HG02798 (cell line): ENCODE measurements around the gene DRD2.
"Not testable (repeated sequence)": the region's sequence is repeated elsewhere in the genome, so short reads cannot be mapped to it uniquely, and the experiment has no call there.

ENCODE experiments used
- ATAC-seq: cut with Tn5 transposase; IDR thresholded peaks from one replicate; pipeline ENCODE4 v1.9.1; 2021; ENCODE audit warnings: mild to moderate bottlenecking; ENCODE audit not compliant: unreplicated experiment, poor library complexity

Gene DRD2

DNA sequence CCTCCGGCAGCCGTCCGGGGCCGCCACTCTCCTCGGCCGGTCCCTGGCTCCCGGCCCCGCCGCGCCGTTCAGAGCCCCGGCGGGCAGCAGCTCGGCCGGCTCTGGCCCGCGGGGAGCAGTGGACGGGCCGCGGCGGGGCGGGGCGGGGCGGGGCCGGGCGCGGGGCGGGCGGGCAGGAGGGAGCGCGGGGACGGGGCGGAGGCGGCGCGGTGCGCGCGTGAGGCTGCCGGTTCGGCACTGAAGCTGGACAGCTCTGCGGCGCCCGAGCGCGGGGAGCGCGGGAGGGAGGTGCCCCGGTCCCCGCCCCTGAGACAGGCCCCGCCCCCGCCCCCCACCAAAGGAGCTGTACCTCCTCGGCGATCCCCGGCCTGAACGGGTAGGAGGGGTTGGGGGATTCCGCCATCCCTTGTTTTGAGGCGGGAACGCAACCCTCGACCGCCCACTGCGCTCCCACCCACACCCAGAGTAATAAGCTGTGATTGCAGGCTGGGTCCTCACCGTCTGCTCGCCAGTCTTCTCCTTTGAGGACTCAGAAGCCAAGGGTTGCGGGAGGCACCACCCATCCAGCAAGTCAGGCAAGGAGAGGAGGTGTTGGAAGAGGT is at the start of gene DRD2:
TSS of gene DRD2 (minus strand) at position 239 of the 602 bp plus-strand sequence. CDS start 50,747 bp downstream, outside the sequence.
- ATAC-seq = no peak

GRCh38 chr11:113523906-113524305 is 48.7 kb upstream of the DRD2 start:
- not testable (repeated sequence) for ATAC-seq

DNA sequence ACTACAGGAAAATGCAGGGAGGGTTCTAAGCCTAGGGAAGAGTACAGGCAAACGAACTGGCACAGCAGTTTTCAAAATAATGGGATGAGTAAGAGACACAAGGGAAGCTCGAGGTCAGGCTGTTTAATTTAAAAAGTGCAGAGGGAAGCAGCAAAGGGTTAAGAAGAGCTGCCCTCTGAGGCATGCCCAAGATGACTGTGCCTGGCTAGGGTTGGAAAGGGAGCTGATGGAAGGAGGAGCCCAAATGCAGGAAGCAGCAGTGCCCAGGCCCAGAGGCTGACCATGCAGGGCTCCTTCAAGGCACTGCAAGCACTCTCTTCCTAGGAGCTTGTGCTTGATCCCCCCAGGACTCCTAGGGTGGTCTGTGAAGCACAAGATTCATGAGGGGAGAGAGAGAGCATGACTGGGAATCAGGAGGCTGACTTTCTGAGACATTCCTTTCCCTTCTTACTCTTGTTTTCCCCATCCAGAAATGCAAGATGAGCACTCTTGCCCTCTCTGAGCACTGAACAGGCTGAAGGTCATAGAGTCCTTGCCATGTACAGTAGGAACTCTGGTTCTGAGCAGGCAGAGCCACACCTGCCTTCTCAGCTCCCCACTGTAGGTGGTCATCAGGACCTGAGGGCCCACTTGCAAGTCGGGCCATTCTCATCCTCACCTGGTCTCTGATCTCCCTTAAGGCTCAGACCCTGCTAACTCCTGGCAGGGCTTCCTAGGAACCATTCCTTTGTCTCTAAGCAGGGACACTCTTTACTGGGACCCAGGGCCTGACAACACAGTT is 46.7 kb upstream of the DRD2 start:
- ATAC-seq = no peak

DNA sequence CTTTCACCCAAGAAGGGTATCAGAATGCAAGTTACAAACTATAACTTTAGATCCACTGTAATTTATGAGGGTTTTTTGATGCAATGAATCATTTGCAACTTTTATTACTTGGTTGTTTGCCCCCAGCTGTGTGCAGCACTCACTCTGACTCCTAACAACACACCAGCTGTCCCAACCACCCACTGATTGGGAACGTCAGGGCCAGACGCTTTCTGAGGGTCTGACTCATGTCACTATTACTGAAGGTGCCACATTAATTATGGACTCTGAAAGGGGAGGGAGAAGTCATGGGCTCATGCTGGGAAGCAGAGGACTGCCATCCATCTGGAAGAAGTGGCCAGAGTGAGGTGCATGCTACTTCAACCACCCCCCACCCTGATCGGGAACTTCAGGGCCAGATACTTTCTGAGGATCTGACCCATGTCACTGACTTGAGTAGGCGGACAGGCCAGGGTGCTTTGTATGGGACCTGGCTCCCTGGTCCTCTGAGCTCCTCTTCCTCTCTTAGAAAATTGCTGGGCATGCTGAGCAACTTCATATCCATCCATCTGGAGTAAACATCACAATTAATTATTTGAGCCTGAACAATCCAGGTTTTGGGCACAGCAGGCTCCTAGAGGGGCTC is 44.9 kb upstream of the DRD2 start:
- no peak for ATAC-seq

- no peak for ATAC-seq
Measured at GRCh38 chr11:113518716-113519495, 43.7 kb upstream of the DRD2 start.

DNA sequence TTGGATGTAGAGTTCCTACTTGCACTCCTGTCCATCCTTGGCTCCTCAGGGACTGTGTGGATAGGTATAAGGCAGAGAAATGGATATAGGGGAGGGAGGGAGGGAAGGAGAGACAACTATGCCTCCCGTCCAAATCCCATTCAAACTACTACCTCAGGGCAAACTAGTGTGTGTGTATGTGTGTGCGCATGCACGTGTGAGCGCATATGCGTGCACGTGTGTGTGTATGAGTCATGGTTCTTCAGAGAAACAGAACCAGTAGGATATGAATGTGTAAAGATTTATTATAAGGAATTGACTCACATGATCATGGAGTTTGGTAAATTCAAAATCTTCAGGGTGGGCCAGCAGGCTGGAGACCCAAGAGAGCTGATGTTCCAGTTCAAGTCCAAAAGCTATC is 42.2 kb upstream of the DRD2 start:
- no peak for ATAC-seq

DNA sequence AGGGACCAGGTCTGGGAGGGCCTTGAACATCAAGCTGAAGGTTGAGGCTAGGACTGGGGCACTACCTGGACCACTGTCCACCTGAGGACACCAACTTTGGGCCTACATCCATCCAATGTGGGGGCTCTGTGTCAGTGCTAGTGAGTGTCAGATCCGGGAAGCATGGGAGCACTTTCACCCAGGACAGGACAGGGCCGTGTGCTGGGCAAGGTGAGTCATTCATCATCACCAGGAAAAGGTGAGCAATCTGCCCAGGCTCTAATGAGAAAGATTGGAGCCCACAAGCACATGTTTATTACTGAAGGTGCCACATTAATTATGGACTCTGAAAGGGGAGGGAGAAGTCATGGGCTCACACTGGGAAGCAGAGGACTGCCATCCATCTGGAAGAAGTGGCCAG is 39.7 kb upstream of the DRD2 start:
- ATAC-seq = no peak

GRCh38 chr11:113507341-113507740 is 32.1 kb upstream of the DRD2 start:
- ATAC-seq = no peak

DNA sequence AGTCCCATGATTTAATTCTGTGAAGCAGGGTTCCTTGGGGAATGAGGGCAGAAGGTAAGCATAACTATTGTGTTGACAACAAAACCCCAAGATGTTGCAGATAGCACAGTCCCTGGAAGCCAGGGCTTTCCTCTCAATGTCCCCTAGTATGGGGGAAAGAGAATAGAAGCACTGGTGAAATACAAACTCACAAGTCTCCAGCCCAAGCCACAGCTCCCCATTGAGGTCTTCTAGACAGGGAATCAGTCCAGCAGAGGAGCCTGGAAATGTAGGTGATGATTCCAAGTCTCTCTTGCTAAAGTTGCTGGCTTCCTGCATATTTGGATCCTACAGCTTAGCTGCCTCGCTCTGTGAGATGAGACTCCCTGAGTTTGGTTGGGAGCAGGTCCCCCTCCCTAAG is 31.7 kb upstream of the DRD2 start:
- ATAC-seq = no peak

DNA sequence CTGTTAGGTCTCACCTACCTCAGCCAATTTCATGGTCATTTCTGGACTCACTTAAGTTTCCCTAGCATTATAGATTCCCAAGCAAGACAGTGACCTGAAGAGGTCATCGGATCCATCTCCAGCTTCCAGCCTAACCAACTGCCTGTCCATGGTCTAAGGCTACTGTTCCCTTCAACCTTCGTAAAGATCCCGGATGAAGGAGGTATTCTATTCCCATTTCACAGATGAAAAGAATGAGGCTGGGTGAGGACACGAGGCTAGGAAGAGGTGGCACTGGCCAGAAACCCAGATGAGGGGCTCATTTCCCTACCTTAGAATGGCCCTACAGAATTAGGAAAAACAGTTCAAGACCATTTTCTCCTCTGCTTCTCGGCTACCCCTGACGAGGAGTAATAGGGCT is 31.3 kb upstream of the DRD2 start:
- no peak for ATAC-seq

DNA sequence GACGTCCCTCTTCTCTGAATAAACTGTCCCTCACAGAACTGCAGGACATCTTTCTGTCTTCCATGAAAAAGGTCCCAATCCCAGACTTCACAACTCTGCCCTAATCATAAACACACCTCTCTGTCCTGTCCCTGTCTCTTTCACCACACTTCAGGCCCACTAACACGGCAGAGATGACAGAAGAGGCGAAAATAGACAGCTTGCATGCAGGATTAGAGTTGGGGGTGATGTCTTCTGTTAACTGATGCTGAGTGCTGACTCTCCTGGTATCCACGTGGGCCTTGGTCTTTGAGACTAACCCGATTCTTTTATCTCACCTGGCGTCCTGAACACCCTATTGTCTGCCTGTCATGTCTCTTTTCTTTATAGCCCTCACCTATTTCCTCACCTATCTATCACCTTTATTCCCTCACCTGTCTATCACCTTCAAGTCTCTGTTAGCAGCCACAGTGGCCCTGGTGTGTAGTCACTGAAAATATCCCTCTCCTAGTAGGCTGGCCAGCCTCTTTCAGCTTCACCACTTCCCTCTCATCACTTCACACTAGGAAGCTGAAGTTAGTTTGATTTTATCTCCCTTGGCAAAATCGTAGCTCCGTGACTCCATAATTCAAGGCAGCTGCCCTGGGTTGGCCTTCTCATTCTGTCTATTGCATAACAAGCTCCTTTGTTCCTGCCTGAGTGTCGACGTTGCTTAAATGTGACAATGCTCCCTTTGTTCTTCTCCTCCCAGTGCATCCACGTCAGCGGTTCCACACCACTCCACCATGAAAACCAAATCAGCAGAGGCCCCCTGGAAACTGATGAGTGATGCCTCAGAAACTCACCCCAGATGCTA is 30.6 kb upstream of the DRD2 start:
- no peak for ATAC-seq

DNA sequence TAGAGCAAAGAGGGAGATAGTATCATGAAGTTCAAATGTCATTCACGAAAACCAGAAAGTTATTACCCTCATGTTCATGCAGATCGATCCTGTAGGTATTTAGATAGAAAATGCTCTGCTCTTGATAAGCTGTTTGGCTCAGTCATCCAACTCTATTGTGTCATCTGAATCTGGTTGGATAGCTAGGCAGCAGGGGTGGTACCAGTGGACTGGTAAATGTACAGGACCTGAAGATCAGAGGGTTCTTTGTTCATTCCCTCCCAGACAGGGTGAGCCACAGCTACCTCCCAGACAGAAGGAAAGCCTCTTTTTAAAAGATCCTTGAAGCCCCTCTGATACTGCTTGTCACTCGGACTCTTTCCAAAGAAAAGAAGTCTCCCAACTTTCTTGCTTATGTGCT is 29.8 kb upstream of the DRD2 start:
- ATAC-seq = no peak

DNA sequence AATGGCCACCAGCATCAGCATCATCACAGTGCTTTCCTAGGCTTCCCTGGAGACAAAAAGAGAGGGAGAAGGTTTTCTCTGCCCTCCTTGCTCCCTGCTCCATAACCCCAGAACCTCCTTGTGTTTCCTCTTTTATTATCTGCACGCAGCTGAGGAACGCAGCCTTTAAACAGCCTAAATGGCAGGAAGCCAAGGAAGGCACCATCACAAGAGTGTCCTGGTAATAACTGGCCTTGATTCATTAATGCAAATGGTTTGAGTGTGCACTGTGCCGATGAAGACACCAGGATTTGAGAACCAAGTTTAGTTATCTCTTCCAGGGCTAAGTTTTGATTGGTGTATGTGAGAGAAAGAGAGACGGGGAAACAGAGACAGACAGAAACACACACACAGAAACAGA is 29.4 kb upstream of the DRD2 start:
- no peak for ATAC-seq

DNA sequence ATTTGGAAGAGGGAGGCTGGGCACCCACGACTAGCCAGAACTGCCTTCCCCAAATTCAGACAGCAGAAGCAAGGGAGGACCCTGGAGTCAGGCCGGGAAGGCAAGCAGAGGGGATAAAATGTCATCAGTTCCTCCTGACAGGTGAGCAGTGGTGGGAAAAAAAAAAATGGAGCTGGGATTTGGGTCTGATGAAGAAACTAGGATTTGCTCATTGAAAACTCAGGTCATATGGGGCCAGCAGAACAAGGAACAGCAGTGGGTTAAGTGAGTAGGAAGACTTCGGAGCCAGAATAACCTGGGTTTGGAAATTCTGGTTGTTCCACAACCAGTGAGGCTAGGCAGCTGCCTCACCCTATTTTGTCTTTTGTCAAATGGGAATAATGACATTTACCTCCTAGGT is 28.9 kb upstream of the DRD2 start:
- no peak for ATAC-seq

- ATAC-seq = no peak
Measured at GRCh38 chr11:113497066-113497910, 22.1 kb upstream of the DRD2 start.

DNA sequence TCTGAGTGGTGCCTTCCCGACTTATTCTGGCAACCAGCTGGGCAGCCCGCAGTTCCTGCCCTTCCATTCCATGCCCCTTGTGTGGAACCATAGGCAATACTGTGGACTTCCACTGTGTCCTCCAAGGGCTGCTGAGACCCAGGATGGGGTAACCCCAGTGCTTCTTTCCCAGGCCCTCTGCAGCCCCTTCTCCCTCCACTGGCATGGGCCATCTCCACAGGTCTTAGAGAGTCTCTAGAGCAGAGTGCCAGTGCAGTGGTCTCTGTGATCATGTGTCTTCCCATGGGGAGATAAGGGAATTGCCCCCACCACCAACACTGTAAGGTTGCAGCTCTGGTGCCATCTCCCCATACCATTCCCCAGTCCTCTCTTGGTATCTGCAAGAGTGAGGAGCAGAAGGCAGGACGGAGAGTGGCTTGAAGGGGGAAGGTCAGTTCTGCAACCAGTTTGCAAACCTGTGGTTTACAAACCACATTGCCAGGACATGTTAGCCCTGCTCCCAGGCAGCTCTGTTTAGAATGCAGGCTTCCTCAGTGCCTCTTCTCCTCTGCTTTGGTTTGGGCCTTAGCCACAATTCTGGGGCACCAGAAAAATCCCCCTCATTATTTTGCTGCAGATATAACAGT is 20.9 kb upstream of the DRD2 start:
- no peak for ATAC-seq

GRCh38 chr11:113494021-113494420 is 18.8 kb upstream of the DRD2 start:
- no peak for ATAC-seq

GRCh38 chr11:113493206-113493605 is 18.0 kb upstream of the DRD2 start:
- no peak for ATAC-seq

- ATAC-seq = no peak
Measured at GRCh38 chr11:113488931-113489351, 13.7 kb upstream of the DRD2 start.
